Gastroesophageal sphincter (tissue), 3 donors: ENCODE data around the gene NSMCE1.

Source experiments
- CTCF ChIP-seq, 4 experiments: fragments of 200-600 bp in 2 of 4; fragments of 450-650 bp in 2 of 4; sonication (generic) in 1 of 4; IDR thresholded peaks; one replicate each; pipeline ENCODE4 v1.5.1; 2017 to 2019; ENCODE audit warnings: antibody characterized with exemption in 4 of 4, mild to moderate bottlenecking in 2 of 4, moderate library complexity in 2 of 4
- POLR2A ChIP-seq, 2 donors: fragments of 450-650 bp; IDR thresholded peaks; one replicate each; pipeline ENCODE4 v1.6.1; 2017; ENCODE audit warnings: antibody characterized with exemption in 2 of 2, mild to moderate bottlenecking in 2 of 2, moderate library complexity in 1 of 2
- POLR2AphosphoS5 ChIP-seq: sonication (generic); formaldehyde crosslinking; IDR thresholded peaks from one replicate; pipeline ENCODE4 v1.6.1; 2017; ENCODE audit warnings: antibody characterized with exemption

DNA sequence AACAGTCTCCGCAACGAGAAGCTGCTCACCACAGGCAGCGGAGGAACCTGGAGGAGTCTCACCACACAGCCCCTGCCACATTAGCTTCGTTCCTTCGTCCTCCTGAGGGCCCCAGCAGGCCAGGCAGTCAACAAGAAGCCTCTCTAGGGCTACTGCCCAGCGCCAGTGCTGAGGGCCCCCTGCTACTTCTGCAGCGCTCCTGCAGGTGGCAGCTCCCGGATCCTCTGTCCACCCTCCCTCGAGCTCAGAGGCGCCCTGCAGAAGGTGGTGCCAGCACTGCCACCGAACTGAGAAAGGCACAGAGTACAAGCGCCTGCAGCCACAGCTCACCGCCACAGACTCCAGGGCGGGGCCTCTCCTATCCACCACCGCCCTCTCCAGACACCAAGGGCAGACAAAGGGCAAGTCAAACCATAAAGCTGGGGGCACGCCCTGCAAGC, 38.0 kb downstream of the NSMCE1 start:
- TF ChIP-seq POLR2A (IDR thresholded peaks at IDR 0.05) (no peak), CTCF (IDR thresholded peaks at IDR 0.05) (no peak), POLR2AphosphoS5 (no peak)
